Stimulated activated CD8-positive, alpha-beta memory T cell treated with anti-CD3 and anti-CD28 coated beads, Interleukin-15, amount 100 ng/mL, for 48 hours (primary cell): ENCODE results near the gene HERC6.
"Not testable (repeated sequence)": the region's sequence is repeated elsewhere in the genome, so short reads cannot be mapped to it uniquely, and the experiment has no call there.

Experiments used
- DNase-seq, 2 donors: peaks; one replicate each; pipeline ENCODE4 v3.0.0-alpha.2; 2020; ENCODE audit warnings: low read depth in 2 of 2

Gene HERC6

DNA sequence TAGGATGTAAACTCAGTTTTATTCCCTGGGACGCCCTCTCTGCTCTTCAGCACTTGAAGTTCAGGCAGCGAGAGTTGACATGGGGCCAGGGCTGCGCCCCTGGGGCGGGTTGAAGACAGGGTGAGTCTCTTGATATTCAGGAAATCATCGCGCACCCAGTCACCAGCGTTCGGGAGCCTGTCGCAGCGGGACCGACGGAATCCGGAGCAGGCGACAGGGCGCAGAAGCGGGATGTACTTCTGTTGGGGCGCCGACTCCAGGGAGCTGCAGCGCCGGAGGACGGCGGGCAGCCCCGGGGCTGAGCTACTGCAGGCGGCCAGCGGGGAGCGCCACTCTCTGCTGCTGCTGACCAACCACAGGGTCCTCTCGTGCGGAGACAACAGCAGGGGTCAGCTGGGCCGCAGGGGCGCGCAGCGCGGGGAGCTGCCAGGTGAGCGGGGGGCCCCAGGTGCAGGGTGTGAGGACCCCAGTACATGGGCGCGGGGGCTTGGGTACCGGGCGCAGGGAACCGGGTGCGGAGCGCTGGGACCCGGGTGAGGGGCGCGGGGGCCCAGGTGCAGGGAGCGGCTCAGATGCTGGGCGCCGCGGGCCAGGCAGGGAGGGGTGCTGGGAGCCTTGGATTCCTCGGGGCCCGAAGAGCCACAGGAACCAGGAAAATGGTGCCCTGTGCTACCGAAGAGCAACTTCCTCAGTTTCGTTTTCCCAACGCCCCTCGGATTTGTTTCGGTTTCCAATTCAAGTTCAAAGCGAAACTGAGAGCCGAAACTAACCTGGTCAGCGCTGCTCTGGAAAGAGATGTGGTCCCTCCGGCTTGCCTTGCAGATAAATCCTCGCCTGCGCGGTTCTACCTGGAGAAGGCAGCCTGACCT lies at the start of gene HERC6:
Gene HERC6, plus strand, starts transcription at position 162 of the 869 bp plus-strand sequence. Its CDS starts 70 bp downstream, at position 232.
- peak; percentile 64 to 68 for DNase-seq

GRCh38 chr4:88333741-88334405 lies 44.8 kb upstream of the HERC6 start:
- no peak for DNase-seq

DNA sequence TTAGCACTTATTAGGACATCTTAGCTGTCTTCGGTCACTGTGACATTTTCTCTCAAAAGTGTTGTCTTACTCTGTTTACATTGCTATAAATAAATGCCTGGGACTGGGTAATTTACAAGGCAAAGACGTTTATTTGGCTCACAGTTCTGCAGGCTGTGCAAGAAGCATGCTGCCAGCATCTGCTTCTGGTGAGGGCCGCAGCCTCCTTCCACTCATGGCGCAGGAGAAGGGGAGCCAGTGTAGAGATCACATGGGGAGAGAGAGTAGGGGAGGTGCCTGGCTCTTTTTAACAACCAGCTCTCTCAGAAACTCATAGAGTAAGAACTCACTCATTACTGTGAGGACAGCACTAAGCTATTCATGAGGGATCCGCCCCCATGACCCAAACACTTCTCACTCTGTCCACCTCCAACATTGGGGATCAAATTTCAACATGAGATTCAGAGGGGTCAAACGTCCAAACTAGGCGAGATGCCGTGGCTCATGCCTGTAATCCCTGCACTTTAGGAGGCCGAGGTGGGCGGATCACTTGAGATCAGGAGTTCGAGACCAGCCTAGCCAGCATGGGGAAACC lies 43.5 kb upstream of the HERC6 start:
- no peak for DNase-seq

DNA sequence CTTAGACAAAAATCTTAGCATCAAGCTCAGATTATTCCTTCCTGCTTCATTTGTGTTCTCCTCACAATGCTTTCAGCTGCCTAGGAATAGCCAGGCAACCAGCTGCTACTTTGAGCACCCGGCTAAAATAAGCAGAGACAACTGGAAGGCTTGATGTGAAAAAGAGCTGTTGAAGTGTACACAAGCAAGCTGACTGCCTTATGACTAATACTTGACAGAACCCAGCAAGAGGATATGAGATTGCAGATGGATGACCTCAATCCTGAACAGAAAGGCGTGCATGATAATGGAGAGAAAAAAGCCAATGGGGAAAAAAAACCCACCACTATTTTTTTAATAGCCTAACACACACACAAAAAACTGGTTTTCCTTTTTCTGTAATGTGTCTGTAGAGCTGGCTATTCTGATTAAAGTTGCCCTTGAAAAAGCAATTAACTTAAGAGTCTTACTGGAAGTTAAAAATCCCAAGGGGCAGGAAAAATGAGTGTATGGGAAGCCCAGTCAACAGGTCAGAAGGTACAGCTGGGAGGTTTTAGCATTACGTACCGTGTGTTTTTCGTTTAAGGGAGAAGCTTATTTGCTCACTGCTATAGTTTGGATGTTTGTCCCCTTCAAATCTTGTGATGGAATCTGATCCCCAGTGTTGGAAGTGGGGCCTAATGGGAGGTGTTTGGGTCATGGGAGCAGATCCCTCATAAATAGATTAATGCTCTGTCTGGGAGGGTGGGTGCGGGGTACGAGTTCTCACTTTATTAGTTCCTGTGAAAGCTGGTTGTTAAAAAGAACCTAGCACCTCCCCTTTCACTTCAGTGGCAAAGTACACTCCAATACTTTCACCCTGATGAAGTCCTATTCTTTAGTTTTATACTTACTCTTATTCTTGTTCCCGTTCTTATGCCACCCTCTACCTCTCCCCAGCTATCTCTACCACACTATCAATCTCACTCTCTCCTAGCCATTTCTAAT lies 37.1 kb upstream of the HERC6 start:
- DNase-seq: no peak

DNA sequence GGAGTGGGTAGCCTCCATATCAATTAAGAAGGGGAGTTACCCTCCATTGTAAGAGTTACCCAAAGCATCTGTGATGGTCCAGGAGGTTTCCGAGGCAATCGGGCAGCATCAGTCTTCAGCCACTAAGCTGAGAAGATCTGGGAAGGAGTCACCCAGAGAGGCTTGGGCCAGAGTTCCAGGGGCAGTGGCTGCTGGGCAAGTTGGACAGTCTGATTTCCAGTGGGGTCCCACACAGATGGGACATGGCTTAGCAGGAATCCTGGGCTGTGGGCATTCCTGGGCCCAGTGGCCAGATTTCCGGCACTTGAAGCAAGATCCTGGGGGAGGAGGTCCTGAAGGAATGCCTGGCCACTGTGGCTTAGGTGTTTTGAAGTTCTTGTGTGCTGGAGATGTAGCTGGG lies 31.8 kb upstream of the HERC6 start:
- DNase-seq: not testable (repeated sequence)

DNA sequence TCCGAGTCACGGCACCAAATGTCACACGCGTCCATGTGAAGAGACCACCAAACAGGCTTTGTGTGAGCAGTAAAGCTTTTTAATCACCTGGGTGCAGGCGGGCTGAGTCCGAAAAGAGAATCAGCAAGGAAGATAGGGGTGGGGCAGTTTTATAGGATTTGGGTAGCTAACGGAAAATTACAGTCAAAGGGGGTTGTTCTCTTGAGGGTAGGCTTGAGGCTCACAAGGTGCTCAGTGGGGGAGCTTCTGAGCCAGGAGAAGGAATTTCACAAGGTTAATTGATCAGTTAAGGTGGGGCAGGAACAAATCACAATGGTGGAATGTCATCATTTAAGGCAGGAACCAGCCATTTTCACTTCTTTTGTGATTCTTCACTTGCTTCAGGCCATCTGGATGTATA lies 29.9 kb upstream of the HERC6 start:
- DNase-seq: not testable (repeated sequence)

DNA sequence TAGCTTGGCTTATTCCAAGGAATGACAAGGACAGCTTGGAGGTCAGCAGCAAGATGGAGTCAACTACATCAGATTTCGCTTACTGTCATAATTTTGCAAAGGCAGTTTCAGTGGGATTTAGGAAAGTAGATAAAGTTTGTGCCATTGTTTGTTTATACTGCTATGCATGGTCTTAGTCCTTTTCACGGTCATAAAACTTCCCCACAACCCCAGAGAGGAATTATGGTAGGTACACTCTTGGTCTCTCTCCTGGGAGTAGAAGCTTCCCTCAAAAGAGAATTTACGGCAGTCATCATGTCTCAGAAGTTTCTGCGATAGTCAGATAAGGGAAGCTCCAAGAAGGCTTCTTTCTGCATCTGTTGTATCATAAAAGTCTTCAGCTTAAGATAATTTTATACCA lies 27.9 kb upstream of the HERC6 start:
- no peak for DNase-seq

DNA sequence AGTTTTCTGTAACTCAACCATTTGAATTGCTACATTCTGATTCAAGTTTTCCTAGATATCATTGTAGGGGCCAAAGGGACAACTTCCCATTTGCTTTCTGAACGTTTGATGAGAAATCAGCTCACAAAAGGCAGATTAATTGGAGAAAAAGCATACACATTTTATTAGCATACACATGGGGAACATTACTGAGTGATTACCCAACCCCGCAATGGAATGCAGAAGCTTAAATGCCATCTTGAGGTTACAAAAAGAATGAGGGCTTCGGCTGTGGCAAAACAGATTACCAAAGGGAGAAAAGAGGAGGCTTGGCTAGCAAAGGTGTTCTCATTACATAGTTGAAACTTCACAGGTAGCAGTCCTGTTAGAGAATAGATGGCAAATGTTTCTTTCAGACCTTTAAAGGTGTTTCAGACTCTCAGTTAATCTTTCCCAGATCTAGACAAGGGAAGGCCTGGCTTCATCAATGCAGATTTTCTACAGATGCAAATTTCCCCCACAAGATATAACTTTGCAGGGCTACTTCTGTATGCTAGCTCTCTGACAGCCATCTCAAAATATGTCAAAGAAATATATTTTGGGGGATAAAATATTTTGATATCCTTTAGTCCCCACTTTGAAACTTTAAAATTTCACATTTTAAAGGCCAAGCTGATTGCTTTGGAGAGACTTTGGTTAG lies 26.5 kb upstream of the HERC6 start:
- DNase-seq: no peak

DNA sequence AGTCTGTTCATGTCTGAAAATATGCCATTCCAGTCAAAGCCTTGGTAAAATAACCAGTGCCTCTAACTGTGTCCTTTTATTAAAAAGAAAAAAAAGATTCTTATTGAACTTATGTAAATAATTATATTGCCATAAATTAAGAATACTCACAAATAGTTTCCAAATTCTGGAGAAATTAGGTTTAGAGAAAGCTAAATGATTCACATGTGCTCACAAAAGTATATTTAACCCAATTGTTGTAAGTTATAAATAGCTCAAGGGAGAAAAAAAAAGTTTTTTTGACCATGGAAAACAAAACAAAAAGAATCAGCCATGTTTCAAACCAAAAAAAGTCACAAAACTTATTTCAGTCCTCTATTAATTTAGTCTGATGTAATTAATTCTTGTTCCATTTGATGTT lies 25.3 kb upstream of the HERC6 start:
- DNase-seq: no peak

- no peak for DNase-seq
Measured at GRCh38 chr4:88356771-88357170, 21.9 kb upstream of the HERC6 start.

- no peak for DNase-seq
Measured at GRCh38 chr4:88357262-88357661, 21.4 kb upstream of the HERC6 start.

DNA sequence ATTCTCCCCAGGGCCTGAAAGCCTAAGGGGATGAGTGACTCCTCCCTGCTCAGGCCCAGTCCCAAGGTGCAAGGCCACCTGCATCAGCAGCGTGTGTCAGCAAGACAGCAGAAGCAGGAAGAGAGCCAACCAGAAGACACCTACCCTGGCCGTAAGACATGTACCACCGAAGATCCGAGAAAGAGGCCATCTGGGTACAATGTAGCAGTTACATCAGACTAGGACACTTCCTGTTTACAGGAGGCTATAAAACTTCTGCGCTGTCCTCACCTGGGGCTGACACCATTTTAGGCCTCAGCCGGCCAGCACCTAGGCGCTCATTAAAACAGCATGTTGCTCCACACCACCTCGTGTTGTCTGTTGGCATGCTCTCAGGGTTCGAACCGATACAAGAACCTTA lies 19.1 kb upstream of the HERC6 start:
- no peak for DNase-seq

DNA sequence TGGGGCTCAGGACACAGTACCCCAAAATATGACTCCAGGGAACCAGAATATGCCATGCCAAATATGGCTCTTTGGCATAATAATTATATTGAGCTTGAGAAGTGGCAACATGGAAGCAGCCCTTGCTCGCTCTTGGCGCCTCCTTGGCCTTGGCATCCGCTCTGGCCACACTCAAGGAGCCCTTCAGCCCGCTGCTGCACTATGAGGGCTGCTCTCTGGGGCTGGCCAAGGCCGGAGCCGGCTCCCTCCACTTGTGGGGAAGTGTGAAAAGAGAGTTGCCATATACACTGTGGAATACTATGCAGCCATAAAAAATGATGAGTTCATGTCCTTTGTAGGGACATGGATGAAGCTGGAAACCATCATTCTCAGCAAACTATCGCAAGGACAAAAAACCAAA lies 18.4 kb upstream of the HERC6 start:
- DNase-seq: no peak

GRCh38 chr4:88360791-88361190 lies 17.9 kb upstream of the HERC6 start:
- DNase-seq: no peak

- DNase-seq: not testable (repeated sequence)
Measured at GRCh38 chr4:88361217-88361773, 17.4 kb upstream of the HERC6 start.

DNA sequence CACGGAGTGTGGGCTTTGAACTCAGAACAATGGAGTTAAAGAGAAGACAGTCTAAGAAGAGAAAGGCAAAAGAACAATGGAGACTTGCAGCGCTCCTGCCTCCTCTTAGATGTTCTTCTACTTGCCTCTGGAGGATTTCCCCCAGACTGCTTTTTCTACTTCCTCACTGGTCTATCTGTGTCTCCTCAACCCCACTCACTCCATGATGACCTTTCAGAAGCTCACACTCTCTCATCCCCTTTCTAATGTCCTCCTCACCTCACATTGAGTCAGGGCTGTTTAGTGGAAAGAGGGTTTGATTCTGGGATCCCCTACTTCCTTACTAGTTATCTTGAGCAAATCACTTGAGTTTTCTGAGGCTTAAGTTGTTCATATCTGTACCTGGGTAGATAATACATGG lies 12.2 kb upstream of the HERC6 start:
- DNase-seq: no peak

DNA sequence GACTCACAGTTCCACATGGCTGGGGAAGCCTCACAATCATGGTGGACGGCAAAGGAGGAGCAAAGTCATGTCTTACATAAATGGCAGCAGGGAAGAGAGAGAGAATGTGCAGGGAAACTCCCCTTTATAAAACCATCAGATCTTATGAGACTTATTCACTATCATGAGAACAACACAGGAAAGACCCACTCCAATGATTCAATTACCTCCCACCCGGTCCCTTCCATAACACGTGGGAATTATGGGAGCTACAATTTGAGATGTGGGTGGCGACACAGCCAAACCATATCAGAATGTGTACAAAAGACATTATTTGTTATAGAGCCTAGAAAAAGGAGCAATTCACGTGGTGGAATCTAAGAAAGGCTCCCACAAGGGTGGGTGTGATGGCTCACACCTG lies 10.8 kb upstream of the HERC6 start:
- no peak for DNase-seq

DNA sequence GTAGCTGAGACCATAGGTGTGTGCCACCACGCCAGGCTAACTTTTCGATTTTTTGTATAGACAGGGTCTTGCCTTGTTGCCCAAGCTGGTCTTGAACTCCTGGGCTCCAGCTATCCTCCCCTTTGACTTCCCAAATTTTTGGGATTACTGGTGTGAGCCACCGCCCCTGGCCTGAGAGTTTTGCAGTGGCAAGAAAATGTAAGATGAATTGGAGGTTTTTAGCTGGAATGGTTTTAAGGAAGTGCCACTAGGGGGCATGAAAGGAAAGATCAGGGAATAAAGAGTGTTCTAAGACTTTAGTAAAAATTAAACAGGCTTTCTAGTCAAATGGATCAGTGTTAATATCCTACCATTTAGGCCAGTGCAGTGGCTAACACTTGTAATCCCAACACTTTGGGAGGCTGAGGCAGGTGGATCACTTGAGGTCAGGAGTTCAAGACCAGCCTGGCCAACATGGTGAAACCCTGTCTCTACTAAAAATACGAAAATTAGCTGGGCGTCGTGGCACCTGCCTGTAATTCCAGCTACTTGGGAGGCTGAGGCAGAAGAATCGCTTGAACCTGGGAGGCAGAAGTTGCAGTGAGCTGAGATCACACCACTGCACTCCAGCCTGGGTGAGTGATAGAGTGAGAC lies 9.4 kb upstream of the HERC6 start:
- not testable (repeated sequence) for DNase-seq

DNA sequence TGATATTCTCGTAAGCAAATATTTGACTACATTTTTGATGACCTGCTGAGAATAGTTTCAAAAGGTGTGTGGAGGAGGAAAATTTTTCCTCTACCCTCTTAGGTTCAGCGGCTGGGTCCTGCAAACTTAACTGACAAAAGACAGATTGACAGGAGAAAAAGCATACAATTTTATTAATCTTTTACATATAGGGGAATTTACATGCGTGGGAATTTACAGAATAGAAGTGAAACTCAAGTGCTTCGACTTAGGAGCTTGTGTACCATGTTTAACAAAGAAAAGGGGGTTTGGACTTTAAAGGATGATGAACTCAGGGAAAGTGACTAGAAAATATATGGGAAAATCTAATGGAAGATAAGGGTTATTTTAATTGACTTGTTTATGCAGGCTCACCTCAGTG lies 2.5 kb downstream of the HERC6 start:
- no peak for DNase-seq

DNA sequence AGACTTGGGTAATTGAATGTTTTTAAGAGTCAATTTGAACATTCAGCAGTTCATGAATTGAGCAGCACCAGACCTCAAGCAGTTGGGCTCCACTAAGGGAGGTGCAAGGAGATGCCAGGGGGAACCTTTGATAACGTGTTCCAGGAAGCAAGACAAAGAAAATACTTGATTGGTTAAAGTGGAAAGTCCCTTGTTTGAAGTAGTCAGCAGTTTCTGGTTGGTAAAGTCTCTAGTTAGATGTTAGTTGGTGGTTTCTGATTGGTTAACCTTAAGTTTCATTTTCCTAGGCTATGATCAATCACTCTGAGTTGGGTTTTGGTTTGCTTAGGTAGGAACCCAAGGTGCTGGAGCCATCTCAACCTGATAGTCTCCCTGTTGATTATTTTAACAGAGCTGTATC lies 4.0 kb downstream of the HERC6 start:
- DNase-seq: peak; percentile 34 to 43
